Measurements from ENCODE around the gene IFI35.

DNA sequence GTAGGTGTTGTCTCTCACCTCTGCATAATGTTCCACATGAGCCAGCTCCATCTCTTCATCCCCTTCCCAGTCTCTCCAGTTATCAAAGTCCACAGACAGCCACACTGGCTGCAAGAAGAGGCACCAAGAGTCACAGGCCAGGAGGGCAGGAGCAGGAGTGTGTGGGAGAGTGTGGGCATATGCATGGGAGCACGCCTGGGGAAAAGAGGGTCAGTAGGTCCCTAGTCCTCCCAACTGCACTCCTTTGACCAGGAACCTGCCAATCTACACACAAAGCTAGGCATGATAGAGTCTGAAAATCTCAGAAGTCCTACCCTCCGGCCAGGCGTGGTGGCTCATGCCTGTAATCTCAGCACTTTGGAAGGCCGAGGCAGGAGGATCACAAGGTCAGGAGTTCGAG, 35.0 kb upstream of the IFI35 start:
- TF ChIP-seq BHLHE40 (IDR thresholded peaks at IDR 0.05; ENCODE audit: low read depth, low read length): no peak
- TF ChIP-seq POLR2A (IDR thresholded peaks at IDR 0.05; ENCODE audit: low read length): no peak
- TF ChIP-seq EP300 (IDR thresholded peaks at IDR 0.05): no peak
- TF ChIP-seq RAD21 (conservative IDR thresholded peaks at IDR 0.05 in 1 of 2, IDR thresholded peaks at IDR 0.05 in 1 of 2): no peak
- TF ChIP-seq, protein P1, sequence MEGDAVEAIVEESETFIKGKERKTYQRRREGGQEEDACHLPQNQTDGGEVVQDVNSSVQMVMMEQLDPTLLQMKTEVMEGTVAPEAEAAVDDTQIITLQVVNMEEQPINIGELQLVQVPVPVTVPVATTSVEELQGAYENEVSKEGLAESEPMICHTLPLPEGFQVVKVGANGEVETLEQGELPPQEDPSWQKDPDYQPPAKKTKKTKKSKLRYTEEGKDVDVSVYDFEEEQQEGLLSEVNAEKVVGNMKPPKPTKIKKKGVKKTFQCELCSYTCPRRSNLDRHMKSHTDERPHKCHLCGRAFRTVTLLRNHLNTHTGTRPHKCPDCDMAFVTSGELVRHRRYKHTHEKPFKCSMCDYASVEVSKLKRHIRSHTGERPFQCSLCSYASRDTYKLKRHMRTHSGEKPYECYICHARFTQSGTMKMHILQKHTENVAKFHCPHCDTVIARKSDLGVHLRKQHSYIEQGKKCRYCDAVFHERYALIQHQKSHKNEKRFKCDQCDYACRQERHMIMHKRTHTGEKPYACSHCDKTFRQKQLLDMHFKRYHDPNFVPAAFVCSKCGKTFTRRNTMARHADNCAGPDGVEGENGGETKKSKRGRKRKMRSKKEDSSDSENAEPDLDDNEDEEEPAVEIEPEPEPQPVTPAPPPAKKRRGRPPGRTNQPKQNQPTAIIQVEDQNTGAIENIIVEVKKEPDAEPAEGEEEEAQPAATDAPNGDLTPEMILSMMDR (IDR thresholded peaks at IDR 0.05): no peak
- no peak for TF ChIP-seq NR3C1 (IDR thresholded peaks at IDR 0.05)
- TF ChIP-seq PHF8 (IDR thresholded peaks at IDR 0.05; ENCODE audit: borderline replicate concordance, low read depth): no peak
- TF ChIP-seq, protein P2, sequence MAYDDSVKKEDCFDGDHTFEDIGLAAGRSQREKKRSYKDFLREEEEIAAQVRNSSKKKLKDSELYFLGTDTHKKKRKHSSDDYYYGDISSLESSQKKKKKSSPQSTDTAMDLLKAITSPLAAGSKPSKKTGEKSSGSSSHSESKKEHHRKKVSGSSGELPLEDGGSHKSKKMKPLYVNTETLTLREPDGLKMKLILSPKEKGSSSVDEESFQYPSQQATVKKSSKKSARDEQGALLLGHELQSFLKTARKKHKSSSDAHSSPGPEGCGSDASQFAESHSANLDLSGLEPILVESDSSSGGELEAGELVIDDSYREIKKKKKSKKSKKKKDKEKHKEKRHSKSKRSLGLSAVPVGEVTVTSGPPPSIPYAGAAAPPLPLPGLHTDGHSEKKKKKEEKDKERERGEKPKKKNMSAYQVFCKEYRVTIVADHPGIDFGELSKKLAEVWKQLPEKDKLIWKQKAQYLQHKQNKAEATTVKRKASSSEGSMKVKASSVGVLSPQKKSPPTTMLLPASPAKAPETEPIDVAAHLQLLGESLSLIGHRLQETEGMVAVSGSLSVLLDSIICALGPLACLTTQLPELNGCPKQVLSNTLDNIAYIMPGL (CRISPR knock-in tag; IDR thresholded peaks at IDR 0.05; ENCODE audit: borderline replicate concordance): no peak
- no peak for TF ChIP-seq HEYL (CRISPR knock-in tag; IDR thresholded peaks at IDR 0.05)
